GM21723 (cell line): ENCODE measurements around the gene EML6.
"Not testable (repeated sequence)": the region's sequence is repeated elsewhere in the genome, so short reads cannot be mapped to it uniquely, and the experiment has no call there.

Experiments
- ATAC-seq: cut with Tn5 transposase; IDR thresholded peaks from one replicate; pipeline ENCODE4 v1.9.1; 2021; ENCODE audit warnings: mild to moderate bottlenecking, moderate library complexity; ENCODE audit not compliant: unreplicated experiment

Gene EML6

GRCh38 chr2:54871457-54872107, 148.1 kb downstream of the EML6 start:
- ATAC-seq: no peak

GRCh38 chr2:54872780-54873179, 149.3 kb downstream of the EML6 start:
- no peak for ATAC-seq

GRCh38 chr2:54873236-54873635, 149.8 kb downstream of the EML6 start:
- not testable (repeated sequence) for ATAC-seq

GRCh38 chr2:54876764-54877163, 153.3 kb downstream of the EML6 start:
- no peak for ATAC-seq

GRCh38 chr2:54878182-54878581, 154.7 kb downstream of the EML6 start:
- ATAC-seq: no peak

GRCh38 chr2:54879032-54879431, 155.6 kb downstream of the EML6 start:
- ATAC-seq: no peak

GRCh38 chr2:54879598-54880332, 156.3 kb downstream of the EML6 start:
- no peak for ATAC-seq

- no peak for ATAC-seq
Observed at GRCh38 chr2:54880428-54880827, 157.0 kb downstream of the EML6 start.

GRCh38 chr2:54881759-54882158, 158.3 kb downstream of the EML6 start:
- no peak for ATAC-seq

GRCh38 chr2:54885891-54886290, 162.4 kb downstream of the EML6 start:
- no peak for ATAC-seq

- ATAC-seq: no peak
Observed at GRCh38 chr2:54887850-54888545, 164.5 kb downstream of the EML6 start.

- no peak for ATAC-seq
Observed at GRCh38 chr2:54889053-54889452, 165.6 kb downstream of the EML6 start.

- no peak for ATAC-seq
Observed at GRCh38 chr2:54891909-54892308, 168.4 kb downstream of the EML6 start.

GRCh38 chr2:54894467-54894866, 171.0 kb downstream of the EML6 start:
- no peak for ATAC-seq

GRCh38 chr2:54895730-54896129, 172.3 kb downstream of the EML6 start:
- ATAC-seq: no peak

- ATAC-seq: no peak
Observed at GRCh38 chr2:54897420-54898310, 174.2 kb downstream of the EML6 start.

- no peak for ATAC-seq
Observed at GRCh38 chr2:54898456-54899226, 175.2 kb downstream of the EML6 start.

- no peak for ATAC-seq
Observed at GRCh38 chr2:54899576-54900200, 176.2 kb downstream of the EML6 start.

GRCh38 chr2:54901224-54901986, 177.9 kb downstream of the EML6 start:
- ATAC-seq: no peak
